ENCODE data around the gene KNTC1. TPM values are rescaled to one million over a fixed set of nuclear protein-coding genes. Genes with fewer than 3 reads are reported as not detected.

Gene KNTC1
- total and polyA plus RNA-seq, 2 of the 8 experiments (the other 6 are each of a cell fraction or from before 2014, with no cell fraction given) = 52.7 to 80.2 TPM

DNA sequence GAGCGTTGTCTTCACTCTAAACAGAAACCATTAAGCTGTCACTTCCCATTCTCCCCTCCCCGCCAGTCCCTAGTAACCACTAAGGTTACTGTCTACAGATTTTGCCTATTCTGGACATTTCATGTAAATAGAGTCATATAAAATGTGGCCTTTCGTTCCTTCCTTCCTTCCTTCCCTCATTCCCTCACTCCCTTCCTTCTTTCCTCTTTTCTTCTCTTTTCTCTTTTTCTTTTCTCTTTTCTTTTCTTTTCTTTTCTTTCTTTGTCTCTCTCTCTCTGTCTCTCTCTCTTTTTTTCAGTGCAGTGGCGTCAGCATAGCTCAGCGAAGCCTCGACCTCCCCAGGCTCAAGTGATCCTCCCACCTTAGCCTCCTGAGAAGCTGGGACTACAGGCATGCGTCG, 138.3 kb downstream of the KNTC1 start (continued):
- TF ChIP-seq SRF (IDR thresholded peaks at IDR 0.05; ENCODE audit: low read depth, low read length) (no peak), MAFK (IDR thresholded peaks at IDR 0.05; ENCODE audit: low read depth, low read length) (no peak)
- TF ChIP-seq, protein P1, sequence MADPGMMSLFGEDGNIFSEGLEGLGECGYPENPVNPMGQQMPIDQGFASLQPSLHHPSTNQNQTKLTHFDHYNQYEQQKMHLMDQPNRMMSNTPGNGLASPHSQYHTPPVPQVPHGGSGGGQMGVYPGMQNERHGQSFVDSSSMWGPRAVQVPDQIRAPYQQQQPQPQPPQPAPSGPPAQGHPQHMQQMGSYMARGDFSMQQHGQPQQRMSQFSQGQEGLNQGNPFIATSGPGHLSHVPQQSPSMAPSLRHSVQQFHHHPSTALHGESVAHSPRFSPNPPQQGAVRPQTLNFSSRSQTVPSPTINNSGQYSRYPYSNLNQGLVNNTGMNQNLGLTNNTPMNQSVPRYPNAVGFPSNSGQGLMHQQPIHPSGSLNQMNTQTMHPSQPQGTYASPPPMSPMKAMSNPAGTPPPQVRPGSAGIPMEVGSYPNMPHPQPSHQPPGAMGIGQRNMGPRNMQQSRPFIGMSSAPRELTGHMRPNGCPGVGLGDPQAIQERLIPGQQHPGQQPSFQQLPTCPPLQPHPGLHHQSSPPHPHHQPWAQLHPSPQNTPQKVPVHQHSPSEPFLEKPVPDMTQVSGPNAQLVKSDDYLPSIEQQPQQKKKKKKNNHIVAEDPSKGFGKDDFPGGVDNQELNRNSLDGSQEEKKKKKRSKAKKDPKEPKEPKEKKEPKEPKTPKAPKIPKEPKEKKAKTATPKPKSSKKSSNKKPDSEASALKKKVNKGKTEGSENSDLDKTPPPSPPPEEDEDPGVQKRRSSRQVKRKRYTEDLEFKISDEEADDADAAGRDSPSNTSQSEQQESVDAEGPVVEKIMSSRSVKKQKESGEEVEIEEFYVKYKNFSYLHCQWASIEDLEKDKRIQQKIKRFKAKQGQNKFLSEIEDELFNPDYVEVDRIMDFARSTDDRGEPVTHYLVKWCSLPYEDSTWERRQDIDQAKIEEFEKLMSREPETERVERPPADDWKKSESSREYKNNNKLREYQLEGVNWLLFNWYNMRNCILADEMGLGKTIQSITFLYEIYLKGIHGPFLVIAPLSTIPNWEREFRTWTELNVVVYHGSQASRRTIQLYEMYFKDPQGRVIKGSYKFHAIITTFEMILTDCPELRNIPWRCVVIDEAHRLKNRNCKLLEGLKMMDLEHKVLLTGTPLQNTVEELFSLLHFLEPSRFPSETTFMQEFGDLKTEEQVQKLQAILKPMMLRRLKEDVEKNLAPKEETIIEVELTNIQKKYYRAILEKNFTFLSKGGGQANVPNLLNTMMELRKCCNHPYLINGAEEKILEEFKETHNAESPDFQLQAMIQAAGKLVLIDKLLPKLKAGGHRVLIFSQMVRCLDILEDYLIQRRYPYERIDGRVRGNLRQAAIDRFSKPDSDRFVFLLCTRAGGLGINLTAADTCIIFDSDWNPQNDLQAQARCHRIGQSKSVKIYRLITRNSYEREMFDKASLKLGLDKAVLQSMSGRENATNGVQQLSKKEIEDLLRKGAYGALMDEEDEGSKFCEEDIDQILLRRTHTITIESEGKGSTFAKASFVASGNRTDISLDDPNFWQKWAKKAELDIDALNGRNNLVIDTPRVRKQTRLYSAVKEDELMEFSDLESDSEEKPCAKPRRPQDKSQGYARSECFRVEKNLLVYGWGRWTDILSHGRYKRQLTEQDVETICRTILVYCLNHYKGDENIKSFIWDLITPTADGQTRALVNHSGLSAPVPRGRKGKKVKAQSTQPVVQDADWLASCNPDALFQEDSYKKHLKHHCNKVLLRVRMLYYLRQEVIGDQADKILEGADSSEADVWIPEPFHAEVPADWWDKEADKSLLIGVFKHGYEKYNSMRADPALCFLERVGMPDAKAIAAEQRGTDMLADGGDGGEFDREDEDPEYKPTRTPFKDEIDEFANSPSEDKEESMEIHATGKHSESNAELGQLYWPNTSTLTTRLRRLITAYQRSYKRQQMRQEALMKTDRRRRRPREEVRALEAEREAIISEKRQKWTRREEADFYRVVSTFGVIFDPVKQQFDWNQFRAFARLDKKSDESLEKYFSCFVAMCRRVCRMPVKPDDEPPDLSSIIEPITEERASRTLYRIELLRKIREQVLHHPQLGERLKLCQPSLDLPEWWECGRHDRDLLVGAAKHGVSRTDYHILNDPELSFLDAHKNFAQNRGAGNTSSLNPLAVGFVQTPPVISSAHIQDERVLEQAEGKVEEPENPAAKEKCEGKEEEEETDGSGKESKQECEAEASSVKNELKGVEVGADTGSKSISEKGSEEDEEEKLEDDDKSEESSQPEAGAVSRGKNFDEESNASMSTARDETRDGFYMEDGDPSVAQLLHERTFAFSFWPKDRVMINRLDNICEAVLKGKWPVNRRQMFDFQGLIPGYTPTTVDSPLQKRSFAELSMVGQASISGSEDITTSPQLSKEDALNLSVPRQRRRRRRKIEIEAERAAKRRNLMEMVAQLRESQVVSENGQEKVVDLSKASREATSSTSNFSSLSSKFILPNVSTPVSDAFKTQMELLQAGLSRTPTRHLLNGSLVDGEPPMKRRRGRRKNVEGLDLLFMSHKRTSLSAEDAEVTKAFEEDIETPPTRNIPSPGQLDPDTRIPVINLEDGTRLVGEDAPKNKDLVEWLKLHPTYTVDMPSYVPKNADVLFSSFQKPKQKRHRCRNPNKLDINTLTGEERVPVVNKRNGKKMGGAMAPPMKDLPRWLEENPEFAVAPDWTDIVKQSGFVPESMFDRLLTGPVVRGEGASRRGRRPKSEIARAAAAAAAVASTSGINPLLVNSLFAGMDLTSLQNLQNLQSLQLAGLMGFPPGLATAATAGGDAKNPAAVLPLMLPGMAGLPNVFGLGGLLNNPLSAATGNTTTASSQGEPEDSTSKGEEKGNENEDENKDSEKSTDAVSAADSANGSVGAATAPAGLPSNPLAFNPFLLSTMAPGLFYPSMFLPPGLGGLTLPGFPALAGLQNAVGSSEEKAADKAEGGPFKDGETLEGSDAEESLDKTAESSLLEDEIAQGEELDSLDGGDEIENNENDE (IDR thresholded peaks at IDR 0.05; ENCODE audit: insufficient replicate concordance, low read length) = no peak
- TF ChIP-seq, protein P2, sequence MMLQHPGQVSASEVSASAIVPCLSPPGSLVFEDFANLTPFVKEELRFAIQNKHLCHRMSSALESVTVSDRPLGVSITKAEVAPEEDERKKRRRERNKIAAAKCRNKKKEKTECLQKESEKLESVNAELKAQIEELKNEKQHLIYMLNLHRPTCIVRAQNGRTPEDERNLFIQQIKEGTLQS (IDR thresholded peaks at IDR 0.05; ENCODE audit: insufficient read depth, low read depth, low read length) = no peak
